ENCODE measurements around the gene TP53I13. TPM values are rescaled to one million over a fixed set of nuclear protein-coding genes. Genes with fewer than 3 reads are reported as not detected.

The TP53I13 gene
- total RNA-seq, 1 donor from 2014 or later = 49.8 TPM

- TF ChIP-seq, protein P1, sequence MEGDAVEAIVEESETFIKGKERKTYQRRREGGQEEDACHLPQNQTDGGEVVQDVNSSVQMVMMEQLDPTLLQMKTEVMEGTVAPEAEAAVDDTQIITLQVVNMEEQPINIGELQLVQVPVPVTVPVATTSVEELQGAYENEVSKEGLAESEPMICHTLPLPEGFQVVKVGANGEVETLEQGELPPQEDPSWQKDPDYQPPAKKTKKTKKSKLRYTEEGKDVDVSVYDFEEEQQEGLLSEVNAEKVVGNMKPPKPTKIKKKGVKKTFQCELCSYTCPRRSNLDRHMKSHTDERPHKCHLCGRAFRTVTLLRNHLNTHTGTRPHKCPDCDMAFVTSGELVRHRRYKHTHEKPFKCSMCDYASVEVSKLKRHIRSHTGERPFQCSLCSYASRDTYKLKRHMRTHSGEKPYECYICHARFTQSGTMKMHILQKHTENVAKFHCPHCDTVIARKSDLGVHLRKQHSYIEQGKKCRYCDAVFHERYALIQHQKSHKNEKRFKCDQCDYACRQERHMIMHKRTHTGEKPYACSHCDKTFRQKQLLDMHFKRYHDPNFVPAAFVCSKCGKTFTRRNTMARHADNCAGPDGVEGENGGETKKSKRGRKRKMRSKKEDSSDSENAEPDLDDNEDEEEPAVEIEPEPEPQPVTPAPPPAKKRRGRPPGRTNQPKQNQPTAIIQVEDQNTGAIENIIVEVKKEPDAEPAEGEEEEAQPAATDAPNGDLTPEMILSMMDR (IDR thresholded peaks at IDR 0.05) = no peak
- H3K27me3 Mint-ChIP-seq (ENCODE audit: low read depth) = no peaks in the 10 kb centered on the region
- H3K9me3 Mint-ChIP-seq (ENCODE audit: low read depth) = no peaks in the 10 kb centered on the region
- peaks cover 24% of the 10 kb centered on the region for H3K4me1 Mint-ChIP-seq (ENCODE audit: low read depth)
- H3K4me3 Mint-ChIP-seq (ENCODE audit: unreplicated experiment) = no peak overlapping the region
- H3K27ac Mint-ChIP-seq (ENCODE audit: unreplicated experiment) = no peak overlapping the region
- DNase-seq (ENCODE audit: low spot score) = no peak
- peaks cover 15% of the 10 kb centered on the region for H3K36me3 Mint-ChIP-seq (ENCODE audit: low read depth)
Measured at GRCh38 chr17:29573558-29573869, 5.0 kb downstream of the TP53I13 start.

- DNase-seq (ENCODE audit: low spot score) = peak; percentile 81
- Mint-ChIP-seq H3K27ac (ENCODE audit: unreplicated experiment) (no peak overlapping the region), H3K9me3 (ENCODE audit: low read depth) (no peaks in the 10 kb centered on the region), H3K36me3 (ENCODE audit: low read depth) (peaks cover 16% of the 10 kb centered on the region), H3K4me3 (ENCODE audit: unreplicated experiment) (no peak overlapping the region), H3K27me3 (ENCODE audit: low read depth) (no peaks in the 10 kb centered on the region), H3K4me1 (ENCODE audit: low read depth) (peaks cover 21% of the 10 kb centered on the region)
- TF ChIP-seq, protein P1 (IDR thresholded peaks at IDR 0.05) = no peak
Measured at GRCh38 chr17:29573871-29574731, 5.6 kb downstream of the TP53I13 start.

DNA sequence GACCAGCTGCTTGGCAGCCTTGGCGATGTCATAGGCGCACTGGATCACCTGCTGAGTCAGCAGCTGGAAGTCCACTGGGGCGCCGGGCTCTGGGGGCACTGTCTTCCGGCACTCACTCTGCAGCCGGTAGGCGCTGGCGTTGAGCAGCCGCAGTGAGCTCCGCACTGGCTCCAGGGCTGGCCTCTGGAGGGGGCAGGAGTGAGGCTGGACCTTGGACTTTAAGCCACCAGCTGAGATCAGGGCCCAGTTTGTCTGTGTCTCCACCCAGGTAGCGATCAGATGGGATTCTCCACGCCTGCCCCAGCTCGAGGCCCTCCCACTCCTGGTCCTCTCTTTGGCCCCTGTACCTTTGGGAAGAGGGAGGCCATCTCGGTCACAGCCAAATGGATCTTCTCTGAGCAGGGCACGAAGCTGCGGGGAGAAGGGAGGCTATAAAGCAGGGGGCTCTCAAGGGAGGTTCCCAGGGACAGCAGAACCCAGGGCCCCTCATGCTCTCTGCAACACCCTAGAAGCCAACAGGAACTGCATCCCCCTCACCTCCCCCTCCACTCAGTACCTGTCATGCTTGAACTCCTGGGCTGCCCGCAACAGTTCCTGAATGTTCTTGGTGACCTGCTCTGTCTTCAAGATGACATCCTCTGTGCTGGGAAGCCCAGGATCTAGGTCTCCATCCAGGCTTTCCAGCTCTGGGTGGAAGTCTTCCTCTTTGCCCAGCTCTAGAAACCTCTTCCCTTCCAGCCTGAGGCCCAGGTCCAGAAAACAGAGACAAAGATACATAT is 6.4 kb downstream of the TP53I13 start:
- DNase-seq (ENCODE audit: low spot score) = peak; percentile 90
- Mint-ChIP-seq H3K4me1 (ENCODE audit: low read depth) (peaks cover 15% of the 10 kb centered on the region), H3K27ac (ENCODE audit: unreplicated experiment) (no peak overlapping the region), H3K36me3 (ENCODE audit: low read depth) (peaks cover 17% of the 10 kb centered on the region), H3K4me3 (ENCODE audit: unreplicated experiment) (no peak overlapping the region), H3K27me3 (ENCODE audit: low read depth) (no peaks in the 10 kb centered on the region), H3K9me3 (ENCODE audit: low read depth) (no peaks in the 10 kb centered on the region)
- TF ChIP-seq, protein P1 (IDR thresholded peaks at IDR 0.05) = no peak

DNA sequence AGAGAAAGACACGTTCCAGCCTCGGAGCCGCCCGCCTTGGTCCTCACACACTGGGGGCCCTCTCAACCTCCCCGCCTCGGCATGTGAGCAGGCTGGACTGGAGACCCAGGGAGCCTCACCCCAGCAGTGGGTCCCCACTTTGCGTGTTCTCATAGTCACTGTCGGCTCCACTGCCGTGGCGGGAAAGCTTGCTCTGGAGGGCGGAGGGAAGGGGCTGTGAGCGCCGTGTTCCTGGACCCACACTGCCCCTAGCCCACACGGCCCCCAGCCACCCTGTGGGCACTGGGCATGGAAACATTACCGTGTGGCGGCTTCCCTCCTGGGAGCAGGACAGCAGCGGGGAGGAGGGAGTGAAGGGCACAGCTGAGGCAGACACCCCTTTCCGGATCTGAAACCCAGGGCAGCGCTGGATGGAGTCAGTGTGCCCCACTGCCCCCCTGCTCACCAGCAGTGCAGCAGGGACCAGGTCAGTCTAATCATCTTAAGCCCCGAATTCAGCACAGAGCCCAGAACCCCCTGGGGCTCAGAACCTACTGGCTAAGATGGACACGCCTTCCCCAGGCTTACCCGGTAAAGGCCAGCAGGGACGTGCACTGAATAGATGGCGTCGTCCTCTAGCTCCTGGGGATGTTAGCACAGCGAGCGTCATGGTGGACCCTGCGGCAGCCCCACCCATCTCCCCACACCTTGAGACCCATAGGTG is 7.2 kb downstream of the TP53I13 start:
- H3K27me3 Mint-ChIP-seq (ENCODE audit: low read depth) = no peaks in the 10 kb centered on the region
- peak; percentile 78 for DNase-seq (ENCODE audit: low spot score)
- H3K4me3 Mint-ChIP-seq (ENCODE audit: unreplicated experiment) = no peak overlapping the region
- no peaks in the 10 kb centered on the region for H3K9me3 Mint-ChIP-seq (ENCODE audit: low read depth)
- no peak overlapping the region for H3K27ac Mint-ChIP-seq (ENCODE audit: unreplicated experiment)
- H3K4me1 Mint-ChIP-seq (ENCODE audit: low read depth) = peaks cover 16% of the 10 kb centered on the region
- TF ChIP-seq, protein P1 (IDR thresholded peaks at IDR 0.05) = no peak
- H3K36me3 Mint-ChIP-seq (ENCODE audit: low read depth) = peaks cover 17% of the 10 kb centered on the region

All from chondrocyte (in vitro differentiated cells).